ENCODE results near the gene IFIT2.
"Not testable (repeated sequence)": the region's sequence is repeated elsewhere in the genome, so short reads cannot be mapped to it uniquely, and the experiment has no call there.

The IFIT2 gene

GRCh38 chr10:89342206-89342958 lies 40.5 kb downstream of the IFIT2 start:
- no peak overlapping the region for H3K27ac ChIP-seq (ENCODE audit: low read depth, low read length)
- H3K27me3 ChIP-seq (ENCODE audit: control insufficient read depth, insufficient read depth, low read length) = no peaks in the 10 kb centered on the region
- no peak overlapping the region for H3K4me3 ChIP-seq (ENCODE audit: low read depth, low read length)
- no peaks in the 10 kb centered on the region for H3K9me3 ChIP-seq (ENCODE audit: control insufficient read depth, insufficient read depth, low read depth, low read length)
- H3K4me1 ChIP-seq (ENCODE audit: control insufficient read depth, insufficient read depth, low read length) = peaks cover 23% of the 10 kb centered on the region
- no peaks in the 10 kb centered on the region for H3K36me3 ChIP-seq (ENCODE audit: control insufficient read depth, insufficient read depth, low read length)
- H3K9ac ChIP-seq (ENCODE audit: low read length) = no peak overlapping the region

DNA sequence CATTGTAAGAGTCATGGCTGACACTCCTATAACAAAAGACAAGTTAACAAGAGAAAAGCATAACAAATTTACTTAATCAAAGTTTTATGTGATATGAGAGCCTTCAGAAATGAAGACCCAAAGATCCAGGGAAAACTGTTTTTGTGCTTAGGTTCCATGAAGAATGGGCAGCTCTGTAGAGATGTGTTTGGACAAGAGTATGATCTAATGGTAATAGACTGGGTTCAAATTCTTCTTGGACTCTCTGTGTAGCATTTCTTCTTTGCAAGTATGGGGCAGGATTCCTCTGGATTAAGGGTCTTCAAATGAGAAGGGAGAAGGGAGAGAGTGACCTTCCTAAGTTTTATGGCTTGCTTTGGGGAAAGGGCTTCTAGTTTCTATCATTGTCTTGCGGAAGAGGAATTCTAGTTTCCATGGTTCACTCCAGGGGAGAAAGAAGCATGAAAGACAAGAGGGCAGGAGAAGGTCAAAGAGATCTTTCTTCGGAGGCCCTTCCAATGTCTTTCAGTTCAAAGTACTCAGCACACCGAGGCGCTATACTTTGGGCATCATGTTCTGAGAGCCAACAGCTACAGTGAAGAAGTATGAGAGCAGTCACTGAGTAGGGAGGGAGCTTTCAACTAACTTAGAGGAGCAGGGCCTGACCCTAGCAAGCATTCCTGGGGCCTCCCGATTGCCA lies 41.4 kb downstream of the IFIT2 start:
- no peak overlapping the region for H3K4me3 ChIP-seq (ENCODE audit: low read depth, low read length)

DNA sequence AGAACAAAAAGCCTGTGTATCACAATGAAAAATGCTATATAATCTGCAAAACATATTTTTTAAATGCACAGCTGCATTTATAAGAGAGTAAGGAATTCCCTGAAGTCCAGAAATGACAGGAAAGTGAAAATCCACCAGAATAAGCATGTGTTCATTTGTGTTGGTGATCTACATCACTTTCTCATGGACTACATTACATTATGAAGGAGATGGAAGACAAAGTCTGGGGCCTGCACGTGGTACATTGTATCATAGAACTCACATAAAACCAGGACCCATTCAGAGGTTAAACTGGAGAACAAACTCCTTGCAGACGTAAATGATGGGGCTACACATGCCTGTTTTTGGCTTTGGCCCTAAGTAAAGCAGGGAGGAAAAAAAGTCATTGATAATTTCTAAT lies 42.3 kb downstream of the IFIT2 start:
- Histone ChIP-seq H3K27me3 (ENCODE audit: control insufficient read depth, insufficient read depth, low read length) (no peaks in the 10 kb centered on the region), H3K4me1 (ENCODE audit: control insufficient read depth, insufficient read depth, low read length) (peaks cover 41% of the 10 kb centered on the region), H3K4me3 (ENCODE audit: low read depth, low read length) (no peak overlapping the region), H3K9ac (ENCODE audit: low read length) (no peak overlapping the region), H3K9me3 (ENCODE audit: control insufficient read depth, insufficient read depth, low read depth, low read length) (no peaks in the 10 kb centered on the region), H3K36me3 (ENCODE audit: control insufficient read depth, insufficient read depth, low read length) (no peaks in the 10 kb centered on the region), H3K27ac (ENCODE audit: low read depth, low read length) (no peak overlapping the region)

More for the DNA sequence above, 41.4 kb downstream of the IFIT2 start:
- H3K27me3 ChIP-seq (ENCODE audit: control insufficient read depth, insufficient read depth, low read length) = no peaks in the 10 kb centered on the region
- peaks cover 32% of the 10 kb centered on the region for H3K4me1 ChIP-seq (ENCODE audit: control insufficient read depth, insufficient read depth, low read length)
- H3K9me3 ChIP-seq (ENCODE audit: control insufficient read depth, insufficient read depth, low read depth, low read length) = no peaks in the 10 kb centered on the region
- no peak overlapping the region for H3K27ac ChIP-seq (ENCODE audit: low read depth, low read length)
- H3K36me3 ChIP-seq (ENCODE audit: control insufficient read depth, insufficient read depth, low read length) = no peaks in the 10 kb centered on the region
- no peak overlapping the region for H3K9ac ChIP-seq (ENCODE audit: low read length)

- Histone ChIP-seq H3K9ac (ENCODE audit: low read length) (no peak overlapping the region), H3K4me1 (ENCODE audit: control insufficient read depth, insufficient read depth, low read length) (peaks cover 46% of the 10 kb centered on the region), H3K36me3 (ENCODE audit: control insufficient read depth, insufficient read depth, low read length) (no peaks in the 10 kb centered on the region), H3K27ac (ENCODE audit: low read depth, low read length) (no peak overlapping the region), H3K4me3 (ENCODE audit: low read depth, low read length) (no peak overlapping the region), H3K9me3 (ENCODE audit: control insufficient read depth, insufficient read depth, low read depth, low read length) (no peaks in the 10 kb centered on the region), H3K27me3 (ENCODE audit: control insufficient read depth, insufficient read depth, low read length) (no peaks in the 10 kb centered on the region)
These were observed 43.6 kb downstream of the IFIT2 start for GRCh38 chr10:89345367-89346000.

DNA sequence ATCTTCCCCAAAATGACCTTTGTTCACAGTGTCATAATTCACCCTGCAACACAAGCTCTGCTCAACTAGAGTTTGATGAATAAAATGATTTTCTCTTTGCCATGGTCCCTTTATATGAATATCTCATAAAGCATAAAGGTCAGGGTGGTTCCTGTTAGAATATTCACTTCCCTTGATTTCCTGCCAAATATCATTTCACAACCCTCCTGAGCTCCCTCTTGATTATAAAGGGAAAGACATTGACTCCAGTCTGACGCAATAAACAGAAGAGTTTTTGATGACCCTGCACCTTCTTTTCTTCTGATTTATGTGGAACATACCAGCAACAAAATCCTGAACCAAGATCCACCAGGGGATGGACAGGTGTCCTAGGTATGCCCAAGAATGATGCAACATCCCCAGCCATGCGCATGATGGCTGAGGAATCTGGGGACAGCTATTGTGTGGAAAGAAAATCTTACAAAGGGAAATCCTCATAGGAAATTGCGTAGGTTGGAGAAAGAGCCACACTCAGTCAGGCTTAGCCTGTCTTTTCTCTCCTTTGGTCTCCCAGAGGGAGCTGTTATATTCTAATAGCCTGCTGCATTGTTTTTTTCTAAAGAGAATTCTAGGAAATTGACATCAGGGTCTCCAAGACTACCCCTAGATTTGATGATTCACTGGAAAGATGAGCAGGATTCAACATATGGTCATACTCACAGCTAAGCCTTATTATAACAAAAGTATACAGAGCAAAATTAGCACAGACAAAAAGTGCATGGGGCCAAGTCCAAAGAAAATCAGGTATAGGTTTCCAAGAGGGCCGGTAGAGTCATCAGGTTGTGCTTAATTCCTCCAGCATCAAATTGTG lies 44.8 kb downstream of the IFIT2 start:
- no peak overlapping the region for H3K9ac ChIP-seq (ENCODE audit: low read length)
- H3K27me3 ChIP-seq (ENCODE audit: control insufficient read depth, insufficient read depth, low read length) = no peaks in the 10 kb centered on the region
- no peak overlapping the region for H3K4me3 ChIP-seq (ENCODE audit: low read depth, low read length)
- no peaks in the 10 kb centered on the region for H3K9me3 ChIP-seq (ENCODE audit: control insufficient read depth, insufficient read depth, low read depth, low read length)
- peak overlapping the region; percentile 12; the same call in 1 of the 2 replicates for H3K27ac ChIP-seq (ENCODE audit: low read depth, low read length)
- no peaks in the 10 kb centered on the region for H3K36me3 ChIP-seq (ENCODE audit: control insufficient read depth, insufficient read depth, low read length)
- peaks cover 54% of the 10 kb centered on the region for H3K4me1 ChIP-seq (ENCODE audit: control insufficient read depth, insufficient read depth, low read length)

DNA sequence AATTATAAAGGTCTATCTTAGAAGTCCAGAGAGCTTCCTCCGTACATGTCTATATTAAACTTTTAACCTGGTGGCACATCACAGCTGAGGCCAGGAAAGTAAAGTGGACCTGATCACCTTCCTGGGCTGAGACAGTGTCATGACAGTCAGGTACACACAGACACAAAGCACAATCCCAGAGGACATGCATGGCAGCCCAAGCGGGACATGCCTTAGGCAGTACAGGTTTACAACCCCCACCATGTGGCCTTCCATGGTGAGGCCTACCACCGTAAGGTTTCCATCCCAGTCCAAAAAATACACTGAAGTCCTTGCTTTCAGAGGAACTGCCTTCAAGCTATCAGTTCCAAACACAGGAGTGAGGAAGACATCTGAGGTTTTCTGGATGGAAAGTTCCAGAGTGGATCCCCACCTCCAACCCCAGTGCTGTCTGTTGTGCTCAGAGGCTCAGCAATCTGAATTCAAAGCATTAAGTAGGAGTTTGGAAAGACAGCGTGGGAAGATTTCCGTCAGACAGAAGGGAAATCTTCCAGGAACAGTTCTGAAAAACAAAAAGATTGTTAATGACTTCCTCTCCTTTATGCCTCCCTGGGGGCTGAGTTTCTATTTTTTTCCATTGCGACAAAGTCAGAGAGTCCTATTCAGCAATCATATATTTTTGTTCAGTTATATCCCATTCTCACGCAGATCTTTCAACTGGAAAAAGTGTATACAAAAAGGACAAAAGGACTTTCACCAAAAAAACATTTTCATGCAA lies 46.0 kb downstream of the IFIT2 start:
- H3K36me3 ChIP-seq (ENCODE audit: control insufficient read depth, insufficient read depth, low read length) = no peaks in the 10 kb centered on the region
- no peak overlapping the region for H3K4me3 ChIP-seq (ENCODE audit: low read depth, low read length)
- no peaks in the 10 kb centered on the region for H3K9me3 ChIP-seq (ENCODE audit: control insufficient read depth, insufficient read depth, low read depth, low read length)
- H3K9ac ChIP-seq (ENCODE audit: low read length) = no peak overlapping the region
- peaks cover 63% of the 10 kb centered on the region for H3K4me1 ChIP-seq (ENCODE audit: control insufficient read depth, insufficient read depth, low read length)
- H3K27me3 ChIP-seq (ENCODE audit: control insufficient read depth, insufficient read depth, low read length) = no peaks in the 10 kb centered on the region
- no peak overlapping the region for H3K27ac ChIP-seq (ENCODE audit: low read depth, low read length)

DNA sequence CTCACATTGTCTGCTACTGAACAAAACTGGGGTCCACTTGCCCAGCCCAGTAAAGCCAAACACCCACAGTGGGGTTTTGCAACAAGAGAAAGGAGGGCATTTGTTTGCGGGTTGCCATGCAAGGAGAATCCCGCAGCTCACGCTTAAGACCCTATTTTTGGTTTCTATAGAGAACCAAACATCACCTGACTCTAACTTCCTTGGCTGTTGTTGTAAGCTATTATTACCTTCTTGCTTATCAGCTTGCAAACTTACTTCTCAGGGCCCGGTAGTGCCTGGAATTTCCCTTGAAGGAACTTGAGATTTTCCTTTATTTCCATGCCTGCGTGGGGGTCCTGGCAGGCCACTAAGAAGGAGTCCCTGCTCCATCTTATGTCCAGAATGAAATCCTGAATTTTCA lies 46.6 kb downstream of the IFIT2 start:
- H3K4me3 ChIP-seq (ENCODE audit: low read depth, low read length) = no peak overlapping the region
- H3K36me3 ChIP-seq (ENCODE audit: control insufficient read depth, insufficient read depth, low read length) = no peaks in the 10 kb centered on the region
- H3K9ac ChIP-seq (ENCODE audit: low read length) = no peak overlapping the region
- H3K4me1 ChIP-seq (ENCODE audit: control insufficient read depth, insufficient read depth, low read length) = peaks cover 59% of the 10 kb centered on the region
- no peak overlapping the region for H3K27ac ChIP-seq (ENCODE audit: low read depth, low read length)
- no peaks in the 10 kb centered on the region for H3K27me3 ChIP-seq (ENCODE audit: control insufficient read depth, insufficient read depth, low read length)
- no peaks in the 10 kb centered on the region for H3K9me3 ChIP-seq (ENCODE audit: control insufficient read depth, insufficient read depth, low read depth, low read length)

GRCh38 chr10:89348975-89349374 lies 47.1 kb downstream of the IFIT2 start:
- Histone ChIP-seq H3K27me3 (ENCODE audit: control insufficient read depth, insufficient read depth, low read length) (no peaks in the 10 kb centered on the region), H3K9ac (ENCODE audit: low read length) (no peak overlapping the region), H3K36me3 (ENCODE audit: control insufficient read depth, insufficient read depth, low read length) (no peaks in the 10 kb centered on the region), H3K4me1 (ENCODE audit: control insufficient read depth, insufficient read depth, low read length) (peaks cover 59% of the 10 kb centered on the region), H3K9me3 (ENCODE audit: control insufficient read depth, insufficient read depth, low read depth, low read length) (no peaks in the 10 kb centered on the region), H3K27ac (ENCODE audit: low read depth, low read length) (no peak overlapping the region), H3K4me3 (ENCODE audit: low read depth, low read length) (no peak overlapping the region)

- not testable (repeated sequence) for H3K27me3 ChIP-seq (ENCODE audit: control insufficient read depth, insufficient read depth, low read length); H3K27ac ChIP-seq (ENCODE audit: low read depth, low read length); H3K4me3 ChIP-seq (ENCODE audit: low read depth, low read length); H3K36me3 ChIP-seq (ENCODE audit: control insufficient read depth, insufficient read depth, low read length); H3K9ac ChIP-seq (ENCODE audit: low read length); H3K9me3 ChIP-seq (ENCODE audit: control insufficient read depth, insufficient read depth, low read depth, low read length)
- H3K4me1 ChIP-seq (ENCODE audit: control insufficient read depth, insufficient read depth, low read length) = peaks cover 56% of the 10 kb centered on the region
These were observed 48.9 kb downstream of the IFIT2 start for GRCh38 chr10:89350631-89351315.

DNA sequence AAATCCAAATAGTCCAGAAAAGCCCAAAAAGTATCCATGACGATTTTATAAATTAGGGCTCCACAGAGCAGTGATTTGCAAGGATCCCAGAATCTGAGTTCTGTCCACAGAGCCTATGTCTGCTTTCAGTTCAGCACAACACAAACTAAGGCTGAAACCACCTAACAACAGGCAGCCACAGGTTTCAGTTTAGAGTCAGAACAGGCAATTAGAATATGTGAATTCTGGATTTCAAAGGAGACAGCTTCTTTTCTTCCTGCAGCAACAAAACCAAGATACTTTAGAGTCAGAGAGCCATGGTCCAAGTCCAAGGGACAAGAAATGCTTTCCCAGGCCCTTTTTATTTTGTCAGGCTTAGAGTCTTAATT lies 49.5 kb downstream of the IFIT2 start:
- Histone ChIP-seq H3K27me3 (ENCODE audit: control insufficient read depth, insufficient read depth, low read length) (no peaks in the 10 kb centered on the region), H3K27ac (ENCODE audit: low read depth, low read length) (no peak overlapping the region), H3K9ac (ENCODE audit: low read length) (no peak overlapping the region), H3K4me1 (ENCODE audit: control insufficient read depth, insufficient read depth, low read length) (peaks cover 50% of the 10 kb centered on the region), H3K9me3 (ENCODE audit: control insufficient read depth, insufficient read depth, low read depth, low read length) (peaks cover 2% of the 10 kb centered on the region), H3K4me3 (ENCODE audit: low read depth, low read length) (no peak overlapping the region), H3K36me3 (ENCODE audit: control insufficient read depth, insufficient read depth, low read length) (no peaks in the 10 kb centered on the region)

Data from HUES6 (cell line).